IMR-90 (cell line): Measurements from ENCODE around the gene FAM234B.

ENCODE experiments used
- BHLHE40 ChIP-seq: fragments of 150-350 bp; IDR thresholded peaks from 2 replicates; pipeline ENCODE4 v1.6.1; 2016; ENCODE audit warnings: mild to moderate bottlenecking, low read depth, low read length
- CEBPB ChIP-seq: IDR thresholded peaks from 2 replicates; pipeline ENCODE4 v1.6.1; 2012; ENCODE audit warnings: low read depth, low read length, improper control_type of control experiment
- CHD1 ChIP-seq: IDR thresholded peaks from 2 replicates; pipeline ENCODE4 v1.6.1; 2012; ENCODE audit warnings: low read depth, low read length, improper control_type of control experiment
- MAFK ChIP-seq: IDR thresholded peaks from 2 replicates; pipeline ENCODE4 v1.6.1; 2012; ENCODE audit warnings: low read depth, low read length, improper control_type of control experiment
- MAZ ChIP-seq: IDR thresholded peaks from 2 replicates; pipeline ENCODE4 v1.6.1; 2012; ENCODE audit warnings: low read depth, mild to moderate bottlenecking, low read length, improper control_type of control experiment, moderate library complexity, borderline replicate concordance
- MXI1 ChIP-seq: IDR thresholded peaks from 2 replicates; pipeline ENCODE4 v1.6.1; 2012; ENCODE audit warnings: low read depth, mild to moderate bottlenecking, low read length, moderate library complexity, borderline replicate concordance
- NFE2L2 ChIP-seq: fragments of 150-350 bp; IDR thresholded peaks from 2 replicates; pipeline ENCODE4 v1.6.1; 2016; ENCODE audit warnings: low read depth, mild to moderate bottlenecking, low read length
- POLR2A ChIP-seq: IDR thresholded peaks from 2 replicates; pipeline ENCODE4 v1.6.1; 2012; ENCODE audit warnings: mild to moderate bottlenecking, low read depth, low read length
- RAD21 ChIP-seq: IDR thresholded peaks from 2 replicates; pipeline ENCODE4 v1.6.1; 2012; ENCODE audit warnings: low read length, improper control_type of control experiment
- RCOR1 ChIP-seq: IDR thresholded peaks from 2 replicates; pipeline ENCODE4 v1.6.1; 2012; ENCODE audit warnings: mild to moderate bottlenecking, low read length, improper control_type of control experiment; ENCODE audit not compliant: insufficient replicate concordance
- RFX5 ChIP-seq: IDR thresholded peaks from 2 replicates; pipeline ENCODE4 v1.8.0; 2012; ENCODE audit warnings: low read depth, mild to moderate bottlenecking, low read length, moderate library complexity
- SMC3 ChIP-seq: fragments of 150-350 bp; IDR thresholded peaks from 2 replicates; pipeline ENCODE4 v1.6.1; 2016; ENCODE audit warnings: low read depth, mild to moderate bottlenecking, antibody characterized with exemption, low read length, moderate library complexity
- TF ChIP-seq, protein P1 (sequence below): conservative IDR thresholded peaks from 2 replicates; pipeline ENCODE4 v1.5.1; 2012; ENCODE audit warnings: mild to moderate bottlenecking, low read depth, low read length, improper control_type of control experiment

- TF ChIP-seq, protein P1, sequence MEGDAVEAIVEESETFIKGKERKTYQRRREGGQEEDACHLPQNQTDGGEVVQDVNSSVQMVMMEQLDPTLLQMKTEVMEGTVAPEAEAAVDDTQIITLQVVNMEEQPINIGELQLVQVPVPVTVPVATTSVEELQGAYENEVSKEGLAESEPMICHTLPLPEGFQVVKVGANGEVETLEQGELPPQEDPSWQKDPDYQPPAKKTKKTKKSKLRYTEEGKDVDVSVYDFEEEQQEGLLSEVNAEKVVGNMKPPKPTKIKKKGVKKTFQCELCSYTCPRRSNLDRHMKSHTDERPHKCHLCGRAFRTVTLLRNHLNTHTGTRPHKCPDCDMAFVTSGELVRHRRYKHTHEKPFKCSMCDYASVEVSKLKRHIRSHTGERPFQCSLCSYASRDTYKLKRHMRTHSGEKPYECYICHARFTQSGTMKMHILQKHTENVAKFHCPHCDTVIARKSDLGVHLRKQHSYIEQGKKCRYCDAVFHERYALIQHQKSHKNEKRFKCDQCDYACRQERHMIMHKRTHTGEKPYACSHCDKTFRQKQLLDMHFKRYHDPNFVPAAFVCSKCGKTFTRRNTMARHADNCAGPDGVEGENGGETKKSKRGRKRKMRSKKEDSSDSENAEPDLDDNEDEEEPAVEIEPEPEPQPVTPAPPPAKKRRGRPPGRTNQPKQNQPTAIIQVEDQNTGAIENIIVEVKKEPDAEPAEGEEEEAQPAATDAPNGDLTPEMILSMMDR = no peak
- no peak for TF ChIP-seq POLR2A
- TF ChIP-seq RAD21 = no peak
- no peak for TF ChIP-seq RFX5
- no peak for TF ChIP-seq SMC3
- no peak for TF ChIP-seq RCOR1
- no peak for TF ChIP-seq MAFK
- no peak for TF ChIP-seq BHLHE40
- no peak for TF ChIP-seq NFE2L2
- TF ChIP-seq CEBPB = no peak
- TF ChIP-seq MAZ = no peak
- TF ChIP-seq MXI1 = no peak
- TF ChIP-seq CHD1 = no peak
Measured at GRCh38 chr12:13044906-13045299, 722 bp downstream of the FAM234B start.
